Sigmoid colon (tissue), 7 donors: Measurements from ENCODE around the gene HOXB2. TPM values are rescaled to one million over a fixed set of nuclear protein-coding genes. Genes with fewer than 3 reads are reported as not detected.

Experiments
- DNase-seq: peaks from one replicate; pipeline ENCODE4 v3.0.0-alpha.2; 2019
- H3K27ac ChIP-seq, 4 donors: fragments of 200-600 bp; sonication (generic); one replicate each; pipeline ENCODE4 v1.5.1; 2016 to 2019; ENCODE audit warnings: mild to moderate bottlenecking in 1 of 4
- H3K27me3 ChIP-seq, 3 donors: fragments of 200-600 bp; sonication (generic); one replicate each; pipeline ENCODE4 v1.5.1; 2019; ENCODE audit warnings: mild to moderate bottlenecking in 1 of 3
- H3K36me3 ChIP-seq, 4 donors: fragments of 200-600 bp; sonication (generic); one replicate each; pipeline ENCODE4 v1.5.1; 2016 to 2019
- H3K4me1 ChIP-seq, 4 donors: fragments of 200-600 bp; sonication (generic); one replicate each; pipeline ENCODE4 v1.5.1; 2017 to 2019
- H3K4me3 ChIP-seq, 4 donors: fragments of 200-600 bp; sonication (generic); one replicate each; pipeline ENCODE4 v1.5.1; 2017 to 2019; ENCODE audit warnings: mild to moderate bottlenecking in 2 of 4, moderate library complexity in 1 of 4
- H3K9me3 ChIP-seq, 4 donors: fragments of 200-600 bp in 3 of 4; sonication (generic) in 3 of 4; one replicate each; pipeline versions ENCODE4 v1.5.1 to v1.6.1; 2013 to 2019
- CTCF ChIP-seq, 4 experiments: fragments of 450-650 bp in 3 of 4; fragments of 200-600 bp in 1 of 4; IDR thresholded peaks; one replicate each; pipeline ENCODE4 v1.5.1; 2016 to 2019; ENCODE audit warnings: antibody characterized with exemption in 4 of 4, mild to moderate bottlenecking in 3 of 4, moderate library complexity in 2 of 4
- EP300 ChIP-seq, 4 donors: sonication (generic); formaldehyde crosslinking; IDR thresholded peaks; one replicate each; pipeline ENCODE4 v1.6.1; 2017; ENCODE audit warnings: antibody characterized with exemption in 4 of 4
- POLR2A ChIP-seq, 2 donors: fragments of 450-650 bp; IDR thresholded peaks; one replicate each; pipeline ENCODE4 v1.6.1; 2016; ENCODE audit warnings: antibody characterized with exemption in 2 of 2, mild to moderate bottlenecking in 2 of 2, moderate library complexity in 2 of 2
- POLR2AphosphoS5 ChIP-seq, 4 donors: sonication (generic); formaldehyde crosslinking; IDR thresholded peaks; one replicate each; pipeline ENCODE4 v1.6.1; 2017; ENCODE audit warnings: antibody characterized with exemption in 4 of 4
- WGBS, 2 donors: extraction: QIAGEN DNeasy Blood & Tissue Kit; methylation state at CpG; one replicate each; pipeline ENCODE4 v1.1.7; 2013; 5-methylcytosine and 5-hydroxymethylcytosine counted together
- intact Hi-C: fragments of 100-400 bp; cut with DNase I; formaldehyde crosslinking; loops from one replicate; pipeline ENCODE4 v1.15.1; 2023
- polyA plus RNA-seq, 3 donors: library from polyadenylated mRNA; stranded (reverse); fragments of 200-250 nt; gene quantifications; one replicate each; pipeline ENCODE4 v1.2.3, GENCODE V29; 2013
- total RNA-seq, 4 donors: library from RNA; depleted of rRNA; stranded (reverse); fragments of >200 nt; gene quantifications; one replicate each; pipeline ENCODE4 v1.1.0, GENCODE V29; 2016
- donor health status: healthy with polysubstance abuse.
- donor health status: Bipolar disorder and iron deficiency.
- donor health status: healthy.

HOXB2 gene
- total and polyA plus RNA-seq, 7 donors, result 1.6 to 86.1 (median 44.9) TPM

- Histone ChIP-seq H3K4me1 (peaks cover 0 to 52% (median 41%) of the 10 kb centered on the region in 4 donors), H3K27me3 (no peaks in the 10 kb centered on the region), H3K4me3 (peak overlapping the region; percentile 36 to 70 (median 56)), H3K27ac (peak overlapping the region in 3 of 4 donors; percentile 95 to 99 (median 97)), H3K36me3 (no peaks in the 10 kb centered on the region), H3K9me3 (no peaks in the 10 kb centered on the region)
- intact Hi-C loops, result no loop called here
- WGBS, 2 donors, result 47 to 58% methylated on average over 2 of the region's 2 CpGs
- DNase-seq, result no peak
- TF ChIP-seq POLR2A (IDR thresholded peaks at IDR 0.05) (no peak), POLR2AphosphoS5 (IDR thresholded peaks at IDR 0.05) (peak in 1 of 4 donors; percentile 9), CTCF (IDR thresholded peaks at IDR 0.05) (no peak)
Observed at GRCh38 chr17:48588528-48588927, 43.6 kb upstream of the HOXB2 start.

GRCh38 chr17:48588074-48588415 is 43.1 kb upstream of the HOXB2 start:
- intact Hi-C loops, result no loop called here
- WGBS, 2 donors, result 57 to 74% methylated on average over 2 of the region's 2 CpGs
- no peak for TF ChIP-seq CTCF (IDR thresholded peaks at IDR 0.05)
- TF ChIP-seq POLR2AphosphoS5 (IDR thresholded peaks at IDR 0.05), result no peak
- TF ChIP-seq EP300 (IDR thresholded peaks at IDR 0.05), result no peak
- no peak for TF ChIP-seq POLR2A (IDR thresholded peaks at IDR 0.05)
- no peaks in the 10 kb centered on the region for H3K27me3 ChIP-seq
- H3K4me3 ChIP-seq, result peak overlapping the region; percentile 36 to 70 (median 56)
- H3K36me3 ChIP-seq, result no peaks in the 10 kb centered on the region
- peaks cover 0 to 55% (median 45%) of the 10 kb centered on the region in 4 donors for H3K4me1 ChIP-seq
- no peak for DNase-seq
- peak overlapping the region; percentile 2 to 99 (median 96) for H3K27ac ChIP-seq
- no peaks in the 10 kb centered on the region for H3K9me3 ChIP-seq

- H3K36me3 ChIP-seq, result no peaks in the 10 kb centered on the region
- no peak for DNase-seq
- H3K27ac ChIP-seq, result peak overlapping the region; percentile 94 to 99 (median 96)
- H3K9me3 ChIP-seq, result no peaks in the 10 kb centered on the region
- peak overlapping the region; percentile 36 to 70 (median 56) for H3K4me3 ChIP-seq
- no peak for TF ChIP-seq POLR2A (IDR thresholded peaks at IDR 0.05)
- TF ChIP-seq POLR2AphosphoS5 (IDR thresholded peaks at IDR 0.05), result peak in 2 of 4 donors; percentile 15 to 39
- intact Hi-C loops, result no loop called here
- no peaks in the 10 kb centered on the region for H3K27me3 ChIP-seq
- H3K4me1 ChIP-seq, result peaks cover 0 to 59% (median 50%) of the 10 kb centered on the region in 4 donors
- WGBS, 2 donors, result 43 to 56% methylated on average over 5 of the region's 5 CpGs
Observed at GRCh38 chr17:48587276-48588073, 42.6 kb upstream of the HOXB2 start.

- H3K4me1 ChIP-seq, result peaks cover 0 to 59% (median 50%) of the 10 kb centered on the region in 4 donors
- TF ChIP-seq EP300 (IDR thresholded peaks at IDR 0.05), result no peak
- no peak for TF ChIP-seq POLR2A (IDR thresholded peaks at IDR 0.05)
- no peak for TF ChIP-seq POLR2AphosphoS5 (IDR thresholded peaks at IDR 0.05)
- H3K27ac ChIP-seq, result peak overlapping the region; percentile 94 to 99 (median 96)
- H3K9me3 ChIP-seq, result no peaks in the 10 kb centered on the region
- intact Hi-C loops, result no loop called here
- 31 to 63% methylated on average over 34 of the region's 34 CpGs for WGBS, 2 donors
- no peaks in the 10 kb centered on the region for H3K36me3 ChIP-seq
- no peak for DNase-seq
- no peaks in the 10 kb centered on the region for H3K27me3 ChIP-seq
- peak overlapping the region; percentile 36 to 70 (median 56) for H3K4me3 ChIP-seq
Observed at GRCh38 chr17:48586355-48587258, 41.7 kb upstream of the HOXB2 start.

GRCh38 chr17:48584223-48584741 is 39.4 kb upstream of the HOXB2 start:
- Histone ChIP-seq H3K27me3 (no peaks in the 10 kb centered on the region), H3K36me3 (no peaks in the 10 kb centered on the region), H3K9me3 (no peaks in the 10 kb centered on the region), H3K4me3 (peak overlapping the region; percentile 36 to 70 (median 56)), H3K4me1 (peaks cover 0 to 63% (median 52%) of the 10 kb centered on the region in 4 donors), H3K27ac (peak overlapping the region; percentile 94 to 99 (median 96))
- intact Hi-C loops, result no loop called here
- TF ChIP-seq POLR2A (IDR thresholded peaks at IDR 0.05) (no peak), CTCF (IDR thresholded peaks at IDR 0.05) (no peak), EP300 (IDR thresholded peaks at IDR 0.05) (no peak), POLR2AphosphoS5 (IDR thresholded peaks at IDR 0.05) (no peak)
- WGBS, 2 donors, result 64 to 65% methylated on average over 2 of the region's 2 CpGs
- DNase-seq, result no peak
